Mucosa of stomach (tissue), 1 donor: ENCODE measurements around the gene ACOT7.
"Not testable (repeated sequence)": the region's sequence is repeated elsewhere in the genome, so short reads cannot be mapped to it uniquely, and the experiment has no call there.

Experiments used
- H3K27me3 ChIP-seq: one replicate; pipeline ENCODE4 v1.7.0; 2013; ENCODE audit warnings: mild to moderate bottlenecking, low read length; ENCODE audit not compliant: control insufficient read depth, insufficient read depth
- H3K36me3 ChIP-seq: one replicate; pipeline ENCODE4 v1.7.0; 2013; ENCODE audit warnings: low read length; ENCODE audit not compliant: control insufficient read depth, insufficient read depth
- H3K4me1 ChIP-seq: one replicate; pipeline ENCODE4 v1.7.0; 2013; ENCODE audit warnings: mild to moderate bottlenecking, low read length; ENCODE audit not compliant: control insufficient read depth, insufficient read depth
- H3K4me3 ChIP-seq: one replicate; pipeline ENCODE4 v1.7.0; 2013; ENCODE audit warnings: low read length
- H3K9ac ChIP-seq: one replicate; pipeline ENCODE4 v1.7.0; 2013; ENCODE audit warnings: mild to moderate bottlenecking, low read length, moderate library complexity
- H3K9me3 ChIP-seq: one replicate; pipeline ENCODE4 v1.7.0; 2013; ENCODE audit warnings: mild to moderate bottlenecking, low read length, moderate library complexity; ENCODE audit not compliant: control insufficient read depth
- donor health status: Pancreatic carcinoma.

ACOT7 gene

GRCh38 chr1:6222636-6223035 lies 170.9 kb downstream of the ACOT7 start:
- Histone ChIP-seq H3K27me3 (no peaks in the 10 kb centered on the region), H3K36me3 (peaks cover 11% of the 10 kb centered on the region), H3K4me3 (no peak overlapping the region), H3K9me3 (no peaks in the 10 kb centered on the region), H3K9ac (no peak overlapping the region), H3K4me1 (no peaks in the 10 kb centered on the region)

- no peaks in the 10 kb centered on the region for H3K9me3 ChIP-seq
- H3K4me1 ChIP-seq: no peaks in the 10 kb centered on the region
- no peak overlapping the region for H3K9ac ChIP-seq
- no peaks in the 10 kb centered on the region for H3K27me3 ChIP-seq
- H3K4me3 ChIP-seq: no peak overlapping the region
- H3K36me3 ChIP-seq: peaks cover 4% of the 10 kb centered on the region
Measured at GRCh38 chr1:6221210-6221784, 172.3 kb downstream of the ACOT7 start.

GRCh38 chr1:6220236-6220635 lies 173.3 kb downstream of the ACOT7 start:
- no peak overlapping the region for H3K9ac ChIP-seq
- H3K36me3 ChIP-seq: peaks cover 4% of the 10 kb centered on the region
- no peaks in the 10 kb centered on the region for H3K4me1 ChIP-seq
- H3K9me3 ChIP-seq: no peaks in the 10 kb centered on the region
- H3K4me3 ChIP-seq: no peak overlapping the region
- H3K27me3 ChIP-seq: no peaks in the 10 kb centered on the region

- H3K36me3 ChIP-seq, H3K27me3 ChIP-seq, H3K4me1 ChIP-seq, H3K9me3 ChIP-seq, H3K9ac ChIP-seq, H3K4me3 ChIP-seq: not testable (repeated sequence)
Measured at GRCh38 chr1:6219641-6220040, 173.9 kb downstream of the ACOT7 start.

GRCh38 chr1:6218375-6219164 lies 175.0 kb downstream of the ACOT7 start:
- H3K4me3 ChIP-seq: no peak overlapping the region
- H3K9ac ChIP-seq: no peak overlapping the region
- no peaks in the 10 kb centered on the region for H3K9me3 ChIP-seq
- peaks cover under 1% of the 10 kb centered on the region for H3K36me3 ChIP-seq
- H3K4me1 ChIP-seq: no peaks in the 10 kb centered on the region
- no peaks in the 10 kb centered on the region for H3K27me3 ChIP-seq
